Nephron progenitor cell (in vitro differentiated cells): ENCODE measurements around the gene KLC1.

Experiments
- DNase-seq: peaks from one replicate; pipeline ENCODE4 v3.0.0; 2021
- H3K27ac Mint-ChIP-seq: 2 replicates; pipeline ENCODE4 v1.8.0; 2021; ENCODE audit warnings: mild to moderate bottlenecking, moderate library complexity, mixed read lengths
- H3K27me3 Mint-ChIP-seq: 2 replicates; pipeline ENCODE4 v1.8.0; 2021; ENCODE audit warnings: mild to moderate bottlenecking, low read depth, mixed read lengths; ENCODE audit not compliant: poor library complexity
- H3K36me3 Mint-ChIP-seq: 2 replicates; pipeline ENCODE4 v1.8.0; 2021; ENCODE audit warnings: low read depth, mixed read lengths
- H3K4me1 Mint-ChIP-seq: 2 replicates; pipeline ENCODE4 v1.8.0; 2021; ENCODE audit warnings: mixed read lengths
- H3K4me3 Mint-ChIP-seq: 2 replicates; pipeline ENCODE4 v1.8.0; 2021; ENCODE audit warnings: mild to moderate bottlenecking, moderate library complexity, mixed read lengths
- H3K9me3 Mint-ChIP-seq: 2 replicates; pipeline ENCODE4 v1.8.0; 2021; ENCODE audit warnings: mild to moderate bottlenecking, moderate library complexity, mixed read lengths
- TF ChIP-seq, protein P1 (sequence below): fragments of 200-600 bp; sonication (generic); IDR thresholded peaks from 2 replicates; pipeline ENCODE4 v1.5.0; 2021; ENCODE audit warnings: antibody characterized with exemption

The KLC1 gene

DNA sequence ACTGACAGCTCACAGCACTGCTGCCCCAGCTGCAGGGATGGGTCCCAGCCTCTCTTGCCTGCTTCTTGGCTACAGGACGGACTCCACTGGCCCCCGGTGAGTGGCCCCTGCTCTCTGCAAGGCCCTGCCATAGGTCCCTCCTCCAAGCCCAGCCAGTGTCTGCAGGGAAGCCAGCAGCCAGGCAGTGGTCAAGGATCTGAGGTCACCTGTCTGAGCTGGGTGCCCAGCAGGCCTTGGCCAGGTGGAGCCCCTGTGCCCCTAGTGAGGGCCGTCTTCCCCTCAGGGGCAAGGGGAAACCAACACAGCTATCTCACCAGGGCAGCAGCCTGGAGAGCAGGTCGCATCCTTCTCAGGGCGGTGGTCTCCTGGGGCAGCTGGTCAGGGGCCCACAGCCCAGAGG, 73.1 kb downstream of the KLC1 start:
- Mint-ChIP-seq H3K27me3 (peaks cover 3% of the 10 kb centered on the region), H3K27ac (peak overlapping the region; percentile 87), H3K4me3 (no peak overlapping the region), H3K9me3 (no peaks in the 10 kb centered on the region), H3K36me3 (peaks cover 14% of the 10 kb centered on the region), H3K4me1 (peaks cover 38% of the 10 kb centered on the region)
- DNase-seq = no peak
- TF ChIP-seq, protein P1, sequence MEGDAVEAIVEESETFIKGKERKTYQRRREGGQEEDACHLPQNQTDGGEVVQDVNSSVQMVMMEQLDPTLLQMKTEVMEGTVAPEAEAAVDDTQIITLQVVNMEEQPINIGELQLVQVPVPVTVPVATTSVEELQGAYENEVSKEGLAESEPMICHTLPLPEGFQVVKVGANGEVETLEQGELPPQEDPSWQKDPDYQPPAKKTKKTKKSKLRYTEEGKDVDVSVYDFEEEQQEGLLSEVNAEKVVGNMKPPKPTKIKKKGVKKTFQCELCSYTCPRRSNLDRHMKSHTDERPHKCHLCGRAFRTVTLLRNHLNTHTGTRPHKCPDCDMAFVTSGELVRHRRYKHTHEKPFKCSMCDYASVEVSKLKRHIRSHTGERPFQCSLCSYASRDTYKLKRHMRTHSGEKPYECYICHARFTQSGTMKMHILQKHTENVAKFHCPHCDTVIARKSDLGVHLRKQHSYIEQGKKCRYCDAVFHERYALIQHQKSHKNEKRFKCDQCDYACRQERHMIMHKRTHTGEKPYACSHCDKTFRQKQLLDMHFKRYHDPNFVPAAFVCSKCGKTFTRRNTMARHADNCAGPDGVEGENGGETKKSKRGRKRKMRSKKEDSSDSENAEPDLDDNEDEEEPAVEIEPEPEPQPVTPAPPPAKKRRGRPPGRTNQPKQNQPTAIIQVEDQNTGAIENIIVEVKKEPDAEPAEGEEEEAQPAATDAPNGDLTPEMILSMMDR = no peak

DNA sequence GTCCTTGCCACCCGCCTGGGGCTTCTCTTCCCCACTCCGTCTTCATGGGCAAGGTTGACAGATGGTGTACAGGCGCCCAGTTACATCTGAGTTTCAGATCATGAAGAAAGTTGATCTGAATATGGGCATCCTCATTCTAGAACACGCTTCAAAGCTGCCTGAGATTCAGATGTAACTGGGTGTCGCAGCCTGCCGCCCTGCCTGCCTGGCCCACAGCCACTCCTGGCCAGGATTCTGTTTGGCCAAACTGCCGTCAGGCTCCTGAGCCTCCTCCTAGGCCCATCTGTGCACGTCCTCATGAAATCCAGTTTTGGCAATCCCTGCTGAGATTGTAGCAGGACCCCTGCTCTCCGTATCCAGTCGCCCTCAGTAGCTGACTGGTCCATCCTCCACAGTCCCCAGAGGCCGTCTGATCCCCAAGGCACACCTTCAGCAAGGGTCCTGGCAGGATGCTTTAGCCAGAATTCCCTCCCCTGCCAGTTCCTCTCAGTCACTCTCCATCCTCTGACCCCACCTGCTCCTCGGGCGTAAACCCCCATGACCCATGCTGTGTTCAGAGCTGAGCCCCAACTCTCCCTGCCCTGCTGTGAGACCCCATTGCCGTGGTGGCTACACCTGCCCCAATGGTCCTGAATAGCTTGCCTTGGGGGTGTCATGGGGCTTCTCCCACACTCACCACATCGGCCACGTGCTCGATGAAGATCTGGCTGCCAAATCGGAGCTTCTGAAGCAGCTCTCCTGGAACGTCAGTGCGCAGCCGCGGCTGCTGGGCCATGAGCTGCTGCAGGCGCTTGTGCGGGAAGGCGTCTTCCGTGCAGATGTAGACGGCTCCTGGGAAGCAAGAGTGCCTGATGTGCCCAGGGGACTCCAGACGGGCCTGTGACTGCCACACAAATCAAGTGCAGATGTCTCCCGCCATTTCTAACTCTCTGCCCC, 73.8 kb downstream of the KLC1 start:
- Mint-ChIP-seq H3K4me1 (peaks cover 33% of the 10 kb centered on the region), H3K36me3 (peaks cover 14% of the 10 kb centered on the region), H3K27ac (peak overlapping the region; percentile 84), H3K9me3 (no peaks in the 10 kb centered on the region), H3K4me3 (no peak overlapping the region), H3K27me3 (peaks cover 3% of the 10 kb centered on the region)
- TF ChIP-seq, protein P1 = no peak
- DNase-seq = no peak

DNA sequence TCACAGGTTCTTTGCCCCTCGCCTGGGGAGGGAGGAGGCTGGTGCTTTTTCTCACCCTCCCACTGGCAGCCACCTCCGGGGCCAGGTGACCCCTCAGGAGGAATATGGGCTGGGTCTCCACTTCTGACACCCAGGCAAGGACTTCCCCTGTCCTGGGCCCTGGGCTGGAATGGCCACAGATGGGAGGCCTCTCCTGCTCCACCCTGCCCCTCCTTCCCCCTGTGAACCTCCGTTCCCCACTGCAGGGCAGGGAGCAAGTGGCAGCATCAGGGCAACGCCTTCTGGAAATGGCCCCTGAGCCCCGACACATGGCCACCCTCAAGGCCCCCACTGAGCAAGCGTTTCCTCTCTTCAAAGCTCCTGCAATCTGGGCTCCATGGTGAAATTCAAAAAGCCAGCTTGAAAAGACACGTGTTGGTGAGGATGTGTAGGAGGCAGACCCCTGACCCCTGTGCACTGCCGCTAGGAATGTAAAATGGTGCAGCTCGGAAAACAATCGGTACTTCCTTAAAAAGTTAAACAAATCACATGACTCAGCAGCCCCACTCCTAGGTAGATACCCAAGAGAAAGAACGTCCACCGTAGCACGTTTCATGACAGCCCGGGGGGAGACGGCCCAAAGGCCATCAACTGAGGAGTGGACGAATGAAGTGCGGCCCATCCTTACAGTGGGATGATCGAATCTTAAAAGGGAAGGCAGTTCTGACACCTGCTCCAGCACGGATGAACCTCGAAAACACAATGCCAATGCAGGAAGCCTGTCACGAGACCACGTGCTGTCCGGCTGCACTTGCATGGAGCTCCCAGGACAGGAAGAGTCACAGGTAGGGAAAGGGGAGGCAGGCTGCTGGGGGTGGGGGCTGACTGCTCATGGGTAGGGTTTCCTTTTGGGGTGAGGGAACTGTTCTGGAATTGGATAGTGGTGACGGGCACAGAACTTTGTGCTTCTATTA, 74.7 kb downstream of the KLC1 start:
- Mint-ChIP-seq H3K27ac (peak overlapping the region; percentile 98), H3K9me3 (no peaks in the 10 kb centered on the region), H3K27me3 (peaks cover 3% of the 10 kb centered on the region), H3K36me3 (peaks cover 19% of the 10 kb centered on the region), H3K4me1 (peaks cover 33% of the 10 kb centered on the region), H3K4me3 (no peak overlapping the region)
- TF ChIP-seq, protein P1 = no peak
- no peak for DNase-seq

DNA sequence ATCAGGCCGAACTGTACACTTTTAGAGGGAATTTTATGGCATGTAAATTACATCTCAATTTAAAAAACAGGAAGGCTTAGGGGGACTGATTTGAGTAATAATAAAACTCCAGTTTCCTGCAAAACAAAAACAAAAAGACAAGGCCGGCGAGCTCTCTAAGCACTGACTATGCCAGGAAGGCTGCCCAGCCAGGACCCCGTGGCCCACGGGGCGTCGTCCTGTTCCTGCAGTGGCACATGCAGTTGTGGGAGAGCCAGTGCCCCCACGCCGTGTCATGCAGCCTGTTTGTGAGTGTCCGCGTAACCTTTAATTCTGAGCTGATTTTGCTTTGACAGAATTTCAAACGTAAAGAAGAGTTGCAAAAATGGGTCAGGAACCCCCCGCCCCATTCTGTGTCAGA, 75.7 kb downstream of the KLC1 start:
- no peak for DNase-seq
- no peaks in the 10 kb centered on the region for H3K9me3 Mint-ChIP-seq
- H3K4me3 Mint-ChIP-seq = no peak overlapping the region
- H3K36me3 Mint-ChIP-seq = peaks cover 26% of the 10 kb centered on the region
- TF ChIP-seq, protein P1 = no peak
- peaks cover 36% of the 10 kb centered on the region for H3K4me1 Mint-ChIP-seq
- H3K27ac Mint-ChIP-seq = peak overlapping the region; percentile 90
- no peaks in the 10 kb centered on the region for H3K27me3 Mint-ChIP-seq

DNA sequence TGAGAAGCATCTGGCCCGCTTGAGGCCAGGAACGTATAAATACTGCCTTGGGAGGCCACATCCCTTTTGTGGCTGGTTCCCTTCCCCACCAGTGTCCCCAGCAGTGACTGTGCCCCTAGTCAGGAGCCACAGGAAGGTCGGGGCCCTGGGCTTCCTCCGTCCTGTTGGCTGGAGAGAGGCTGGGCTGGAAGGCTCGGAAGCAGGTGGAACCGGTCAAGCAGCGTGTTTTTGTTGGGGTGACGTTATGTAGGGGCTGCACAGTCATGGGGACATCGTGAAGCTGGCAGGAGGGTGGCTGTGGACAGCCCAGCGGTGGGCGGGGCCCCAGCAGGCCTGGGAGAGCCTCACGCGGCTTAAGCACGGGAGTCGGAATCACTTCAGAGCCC, 76.1 kb downstream of the KLC1 start:
- TF ChIP-seq, protein P1 = no peak
- H3K36me3 Mint-ChIP-seq = peaks cover 28% of the 10 kb centered on the region
- H3K4me3 Mint-ChIP-seq = no peak overlapping the region
- H3K27me3 Mint-ChIP-seq = no peaks in the 10 kb centered on the region
- H3K27ac Mint-ChIP-seq = peak overlapping the region; percentile 90
- peaks cover 38% of the 10 kb centered on the region for H3K4me1 Mint-ChIP-seq
- H3K9me3 Mint-ChIP-seq = no peaks in the 10 kb centered on the region
- no peak for DNase-seq
